Peyer's patch (tissue), 4 donors: ENCODE data around the gene SKOR1.

Source experiments
- CTCF ChIP-seq, 6 experiments: fragments of 450-650 bp in 4 of 6; fragments of 200-600 bp in 2 of 6; sonication (generic) in 1 of 6; IDR thresholded peaks; one replicate each; pipeline ENCODE4 v1.5.1; 2017 to 2019; ENCODE audit warnings: antibody characterized with exemption in 6 of 6, mild to moderate bottlenecking in 3 of 6, moderate library complexity in 1 of 6
- POLR2A ChIP-seq, 2 donors: fragments of 450-650 bp; IDR thresholded peaks; one replicate each; pipeline ENCODE4 v1.5.1; 2017; ENCODE audit warnings: antibody characterized with exemption in 2 of 2, mild to moderate bottlenecking in 2 of 2, moderate library complexity in 2 of 2

DNA sequence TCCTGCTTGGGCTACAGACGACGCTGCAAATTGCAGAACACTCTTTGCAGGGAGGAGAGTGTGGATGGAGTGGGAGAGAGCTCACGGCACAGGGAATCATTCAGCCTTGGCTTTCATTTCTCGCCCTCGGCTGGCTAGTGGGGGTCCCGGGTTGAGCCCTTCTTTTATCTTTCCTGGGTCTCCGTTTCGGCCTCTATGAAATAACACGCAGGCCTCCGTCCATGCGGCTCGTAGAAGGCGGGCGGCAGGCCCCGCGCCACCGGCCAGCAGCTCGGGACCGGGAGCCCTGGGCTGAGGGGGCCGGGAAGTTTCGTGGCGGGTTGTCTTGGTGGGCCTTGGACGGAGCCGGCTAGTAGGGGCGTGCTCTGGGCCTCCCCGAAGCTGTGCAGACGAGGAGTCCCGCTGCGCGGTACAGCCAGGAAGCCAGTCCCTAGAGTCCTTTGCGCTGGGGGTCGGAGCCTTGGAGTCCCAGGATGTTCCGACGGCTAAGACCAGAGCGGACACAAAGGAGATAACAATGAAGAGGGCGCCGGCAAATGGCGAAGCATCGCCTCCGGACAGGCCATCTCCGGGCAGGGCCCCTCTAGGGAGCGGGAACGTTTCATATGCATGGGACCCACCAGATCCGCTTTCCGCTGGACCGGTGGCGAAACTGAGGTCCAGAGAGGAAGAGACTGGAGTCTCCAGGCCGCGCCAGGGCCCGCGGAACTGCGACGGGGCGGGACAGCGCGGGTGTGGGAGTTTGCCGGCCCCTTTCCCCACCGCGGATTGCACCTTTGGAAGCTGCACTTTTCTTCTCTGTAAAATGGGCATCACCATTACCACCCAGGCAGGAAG lies 10.2 kb downstream of the SKOR1 start:
- no peak for TF ChIP-seq CTCF (IDR thresholded peaks at IDR 0.05)
- TF ChIP-seq POLR2A (IDR thresholded peaks at IDR 0.05): no peak
